CD4-positive, alpha-beta T cell treated with Interleukin-10 for 1 hour (primary cell): ENCODE data around the gene BDNF.

Source experiments
- DNase-seq: peaks from one replicate; pipeline ENCODE4 v3.0.0-alpha.2; 2020

The BDNF gene

DNA sequence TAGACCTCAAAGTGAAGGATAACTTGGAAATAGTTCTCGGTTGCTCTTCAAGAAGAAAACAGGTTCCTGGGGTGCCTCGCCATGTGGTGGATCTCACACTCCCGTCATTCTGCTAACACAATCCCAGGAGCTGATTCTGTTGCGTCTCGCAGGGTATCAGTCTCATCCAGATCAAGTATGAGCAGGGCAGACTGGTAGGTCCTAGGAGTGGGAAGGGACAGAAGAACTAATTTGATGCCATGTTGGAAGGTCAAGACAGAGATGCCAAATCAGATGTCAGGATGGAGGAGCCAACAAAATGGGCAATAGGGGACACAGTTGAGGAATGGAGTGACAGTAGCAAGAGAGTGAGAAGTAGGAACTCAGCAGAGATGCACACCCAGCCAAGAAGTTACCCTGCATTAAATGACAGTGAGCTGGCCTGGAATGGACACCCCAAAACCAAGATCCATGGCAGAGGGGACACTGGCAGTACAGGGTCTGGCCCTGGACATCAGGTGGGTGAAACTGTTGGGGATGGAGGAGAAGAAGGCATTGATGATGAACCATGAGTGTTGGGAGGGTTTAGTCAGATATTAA lies 76.2 kb downstream of the BDNF start:
- DNase-seq = no peak

DNA sequence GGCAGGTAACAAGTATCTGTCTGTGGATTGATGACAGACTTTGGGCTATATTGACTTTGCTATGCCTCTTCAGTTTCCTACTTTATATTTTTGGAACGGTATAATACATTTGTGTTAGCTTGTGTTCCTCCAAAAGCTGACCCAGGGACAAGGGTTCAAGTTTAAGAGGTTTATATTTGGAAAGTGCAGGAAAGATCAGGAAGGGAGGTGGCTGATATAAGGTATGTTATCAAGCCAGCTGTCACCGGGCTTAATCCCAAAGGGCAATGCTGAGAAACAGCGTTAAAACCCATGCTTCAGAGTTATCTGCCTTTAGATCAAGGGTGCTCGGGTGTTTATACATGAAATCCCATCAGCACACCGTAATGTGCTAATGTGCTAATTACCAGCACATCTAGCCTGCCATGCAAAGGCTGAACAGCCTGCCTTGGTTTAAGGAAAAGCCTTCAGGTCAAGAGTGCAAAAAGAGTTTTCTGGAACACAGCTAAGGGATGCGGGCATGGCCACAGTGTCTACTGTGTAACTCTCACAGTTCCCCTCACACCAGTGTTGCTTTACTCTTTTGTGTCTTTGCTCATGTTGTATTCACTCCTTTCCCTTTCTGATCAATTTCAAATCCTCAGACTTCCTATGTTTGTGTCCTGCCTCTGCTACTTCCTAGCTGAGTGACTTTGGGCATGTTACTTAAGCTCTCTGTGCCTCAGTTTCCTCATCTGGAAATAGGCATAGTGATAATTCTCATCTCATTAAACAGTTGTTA lies 77.5 kb downstream of the BDNF start:
- DNase-seq = no peak

- DNase-seq = no peak
Measured at GRCh38 chr11:27621405-27622161, 78.7 kb downstream of the BDNF start.

GRCh38 chr11:27619763-27620335 lies 80.4 kb downstream of the BDNF start:
- no peak for DNase-seq

DNA sequence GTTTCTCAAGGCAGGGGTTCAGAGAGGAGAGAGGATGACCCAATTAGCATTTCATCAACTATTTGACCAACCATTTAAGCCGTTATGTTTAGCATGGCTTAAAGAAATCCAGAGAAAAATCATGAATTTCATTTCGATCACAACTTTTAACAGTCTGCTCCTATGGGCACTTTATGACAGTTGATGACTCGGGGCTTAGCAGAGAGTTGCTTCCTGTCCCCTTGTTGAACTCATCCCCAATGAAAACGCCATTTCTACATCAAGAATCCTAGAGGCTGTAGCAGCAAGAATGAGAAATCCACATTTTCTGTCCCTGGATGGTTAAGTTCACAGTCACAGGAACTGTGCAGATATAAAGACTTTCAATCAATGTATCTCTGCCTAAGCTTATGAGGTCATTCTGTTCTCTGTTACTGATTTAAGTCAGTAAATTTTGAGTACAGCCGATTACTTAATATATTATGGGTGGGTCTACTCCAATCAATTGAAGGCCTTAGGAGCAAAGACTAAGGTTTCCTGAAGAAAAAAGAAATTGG lies 81.1 kb downstream of the BDNF start:
- DNase-seq = no peak

GRCh38 chr11:27618281-27618915 lies 81.9 kb downstream of the BDNF start:
- no peak for DNase-seq

DNA sequence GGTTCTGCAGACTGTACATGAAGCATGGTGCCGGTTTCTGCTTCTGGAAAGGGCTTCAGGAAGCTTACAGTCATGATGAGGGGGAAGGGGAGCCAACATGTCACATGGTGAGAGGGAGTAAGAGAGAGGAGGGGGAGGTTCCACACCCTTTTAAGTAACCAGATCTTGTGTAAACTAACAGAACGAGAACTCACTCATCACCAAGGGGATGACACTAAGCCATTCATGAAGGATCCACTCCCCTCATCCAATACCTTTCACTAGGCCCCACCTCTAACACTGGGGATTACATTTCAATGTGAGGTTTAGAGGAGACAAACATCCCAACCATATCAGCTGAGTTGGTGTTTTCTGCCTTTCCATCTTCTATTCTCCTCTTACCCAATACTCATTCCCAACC lies 83.5 kb downstream of the BDNF start:
- DNase-seq = no peak

DNA sequence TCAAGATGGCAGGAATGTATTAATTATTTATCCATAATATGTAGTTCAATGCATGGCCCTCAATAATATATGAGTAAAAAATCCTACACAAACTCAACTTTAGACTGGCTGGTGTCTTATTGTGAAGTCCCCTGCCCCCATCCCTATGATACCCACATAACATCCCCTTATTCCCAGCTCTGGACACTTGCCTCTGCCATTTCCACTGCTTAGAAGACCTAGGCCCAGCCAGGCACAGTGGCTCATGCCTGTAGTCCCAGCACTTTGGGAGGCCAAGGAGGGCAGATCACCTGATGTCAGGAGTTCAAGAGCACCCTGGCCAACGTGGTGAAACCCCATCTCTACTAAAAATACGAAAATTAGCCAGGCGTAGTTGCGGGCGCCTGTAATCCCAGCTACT lies 84.4 kb downstream of the BDNF start:
- no peak for DNase-seq

GRCh38 chr11:27614092-27614491 lies 86.2 kb downstream of the BDNF start:
- no peak for DNase-seq

- no peak for DNase-seq
Measured at GRCh38 chr11:27612932-27613880, 87.0 kb downstream of the BDNF start.

GRCh38 chr11:27611947-27612455 lies 88.3 kb downstream of the BDNF start:
- no peak for DNase-seq

GRCh38 chr11:27611390-27611789 lies 88.9 kb downstream of the BDNF start:
- no peak for DNase-seq

DNA sequence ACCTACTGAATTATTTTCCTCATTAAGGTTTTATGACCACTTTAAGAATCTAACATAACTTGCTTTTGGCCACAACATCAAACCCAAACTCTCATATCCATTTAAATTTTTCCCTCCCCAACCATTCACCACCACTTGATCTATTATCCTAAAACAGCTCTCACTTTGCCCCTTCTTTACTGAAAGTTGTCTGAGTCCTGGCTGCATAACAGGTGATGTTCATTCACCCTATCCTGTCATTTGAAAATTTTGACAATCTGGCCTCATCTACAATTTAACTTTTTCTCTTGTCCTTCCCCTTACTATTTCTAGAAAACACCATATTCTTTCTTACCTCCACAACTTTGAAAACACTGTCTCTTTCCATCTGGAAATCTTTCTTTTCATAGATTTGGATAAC lies 89.3 kb downstream of the BDNF start:
- DNase-seq = no peak

DNA sequence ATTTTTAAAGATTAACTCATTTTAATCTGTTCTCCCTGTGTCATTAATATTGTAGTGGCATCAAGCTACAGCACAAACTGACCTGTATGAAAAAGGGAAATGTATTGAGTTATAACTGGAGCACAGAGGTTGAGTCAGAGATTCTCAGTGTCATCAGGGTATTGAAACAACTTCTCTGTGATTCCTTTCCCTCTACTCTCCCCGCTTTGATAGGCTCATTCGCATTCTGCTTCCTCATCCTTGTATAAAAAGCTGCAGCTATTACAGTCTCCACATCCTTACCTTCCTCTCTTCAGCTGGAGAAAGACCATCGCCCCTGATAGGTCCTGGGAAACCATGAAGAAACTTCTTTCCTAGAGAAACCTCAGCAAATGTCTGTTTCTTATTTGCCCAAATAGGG lies 90.0 kb downstream of the BDNF start:
- no peak for DNase-seq

DNA sequence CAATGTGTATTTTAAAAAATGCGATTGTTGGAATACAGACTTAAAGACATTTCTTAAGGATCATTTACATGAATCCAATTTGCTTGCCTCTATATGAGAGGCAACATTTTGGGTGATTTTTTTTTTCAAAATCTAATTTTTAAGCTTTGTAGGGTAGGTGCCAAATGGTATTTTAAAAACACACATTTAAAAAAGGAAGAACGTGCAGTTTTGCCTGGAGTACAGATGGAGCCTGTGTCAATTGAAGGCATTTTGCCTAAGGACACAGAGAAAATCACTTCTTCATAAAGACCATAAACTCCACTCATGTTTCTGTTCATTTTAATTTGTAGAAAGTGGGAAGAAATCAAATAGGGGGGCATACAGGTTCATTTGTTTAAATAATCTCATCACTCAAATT lies 91.3 kb downstream of the BDNF start:
- DNase-seq = no peak

- DNase-seq = no peak
Measured at GRCh38 chr11:27605422-27605821, 94.8 kb downstream of the BDNF start.
